Skeletal muscle cell (primary cell): ENCODE data around the gene ZNF415.
"Not testable (repeated sequence)": the region's sequence is repeated elsewhere in the genome, so short reads cannot be mapped to it uniquely, and the experiment has no call there.

Source experiments
- DNase-seq: peaks from one replicate; pipeline ENCODE4 v3.0.0-alpha.2; 2010; ENCODE audit warnings: low read depth
- H3K4me3 ChIP-seq: 2 replicates; pipeline ENCODE4 v1.5.1; 2011; ENCODE audit warnings: low read depth, mild to moderate bottlenecking, control low read depth, low read length, moderate library complexity

The ZNF415 gene

DNA sequence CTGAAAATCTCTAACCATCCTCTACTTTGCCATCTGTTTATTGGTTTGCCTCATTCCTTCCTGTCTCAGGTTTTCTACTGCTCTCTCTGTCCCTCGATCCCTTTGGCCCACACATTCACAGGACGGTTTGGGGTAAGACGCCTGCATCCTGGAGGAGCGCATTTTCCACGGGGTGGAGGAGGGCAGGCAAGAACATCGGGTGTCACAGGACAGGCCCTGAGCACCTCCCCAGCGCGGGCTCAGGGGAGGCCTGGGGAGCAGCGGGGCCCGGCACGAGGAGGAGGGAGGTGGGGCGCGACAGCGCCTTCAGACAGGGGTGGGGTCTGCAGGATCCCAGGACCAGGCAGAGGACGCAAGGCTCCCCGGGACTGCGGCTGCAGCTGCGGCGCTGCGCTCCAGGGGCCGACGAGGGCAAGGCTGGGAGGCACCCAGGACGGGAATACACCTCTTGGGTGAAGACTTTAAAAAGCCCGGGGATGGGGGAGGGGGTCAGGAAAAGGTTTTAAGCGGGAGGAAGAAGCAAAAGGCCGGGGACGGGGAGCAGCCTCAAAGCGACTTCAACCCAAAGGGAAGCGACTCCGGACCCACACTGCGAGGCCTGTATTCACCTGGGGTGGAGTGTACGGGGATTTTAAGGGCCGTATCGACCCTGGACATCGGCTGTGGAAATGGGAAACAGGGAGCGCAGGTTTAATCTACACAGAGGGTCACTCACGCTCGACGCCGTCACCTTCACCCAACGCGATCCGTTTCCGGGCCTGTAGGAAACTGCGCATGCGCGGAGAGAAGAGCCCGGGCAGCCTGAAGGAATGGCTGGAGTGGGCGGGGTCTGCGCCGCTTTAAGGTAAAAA is at the start of gene ZNF415:
Gene ZNF415 (minus strand): TSS at position 770 of the 851 bp plus-strand sequence. CDS start 10,234 bp downstream, outside the sequence.
- H3K4me3 ChIP-seq: peak within 1 kb of the TSS; percentile 78
- peak; percentile 43 for DNase-seq

DNA sequence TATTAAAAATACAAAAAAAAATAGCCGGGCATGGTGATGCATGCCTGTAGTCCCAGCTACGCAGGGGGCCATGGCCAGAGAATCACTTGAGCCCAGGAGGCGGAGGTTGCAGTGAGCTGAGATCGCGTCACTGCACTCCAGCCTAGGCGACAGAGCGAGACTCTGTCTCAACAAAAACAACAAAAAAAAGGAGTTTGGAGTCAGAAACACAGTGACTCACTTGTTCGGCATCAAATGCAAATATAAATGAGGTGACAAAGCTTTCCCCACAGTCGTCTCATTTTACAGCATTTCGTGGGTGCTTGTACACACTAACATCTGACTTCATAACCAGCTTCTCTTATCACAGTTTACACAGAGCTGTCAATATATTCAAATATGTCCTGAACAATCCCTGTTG is 49.5 kb upstream of the ZNF415 start:
- no peak for DNase-seq
- H3K4me3 ChIP-seq: no peak overlapping the region

DNA sequence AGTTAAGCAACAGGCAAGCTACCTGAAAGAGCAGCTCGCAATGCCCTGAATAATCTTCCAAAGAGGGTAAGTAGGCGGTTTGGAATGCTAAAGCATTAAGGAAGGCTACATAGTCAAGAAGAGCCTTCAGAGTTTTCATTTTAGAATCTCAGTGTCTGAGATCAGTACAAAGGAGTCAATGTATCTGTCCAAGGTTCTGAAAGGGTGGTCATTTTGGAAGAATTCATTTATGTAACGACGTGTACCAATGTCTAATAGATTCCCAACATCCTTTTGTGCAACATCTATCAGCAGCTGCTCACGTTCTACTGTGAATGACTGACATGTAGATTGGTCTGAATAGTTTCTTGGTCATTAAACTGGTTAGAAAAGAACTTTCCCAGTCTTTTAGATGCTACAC is 45.3 kb upstream of the ZNF415 start:
- no peak for DNase-seq
- no peak overlapping the region for H3K4me3 ChIP-seq

DNA sequence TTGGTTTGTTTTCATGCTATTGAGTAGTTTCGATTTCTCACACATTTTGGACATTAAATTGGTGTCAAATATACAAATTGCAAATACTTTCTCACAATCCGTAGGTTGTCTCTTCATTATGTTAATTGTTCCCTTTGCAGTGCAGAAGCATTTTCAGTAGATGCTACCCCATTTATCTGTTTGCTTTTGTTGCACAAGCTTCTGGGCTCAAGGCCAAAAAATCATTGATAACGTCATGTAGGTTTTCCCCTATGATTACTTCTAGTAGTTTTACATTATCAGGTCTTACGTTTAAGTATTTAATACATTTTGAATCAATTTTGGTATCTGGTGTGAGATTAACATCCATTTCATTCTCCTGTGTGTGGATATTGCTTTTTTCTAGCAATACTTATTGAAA is 40.2 kb upstream of the ZNF415 start:
- no peak for DNase-seq
- H3K4me3 ChIP-seq: no peak overlapping the region

DNA sequence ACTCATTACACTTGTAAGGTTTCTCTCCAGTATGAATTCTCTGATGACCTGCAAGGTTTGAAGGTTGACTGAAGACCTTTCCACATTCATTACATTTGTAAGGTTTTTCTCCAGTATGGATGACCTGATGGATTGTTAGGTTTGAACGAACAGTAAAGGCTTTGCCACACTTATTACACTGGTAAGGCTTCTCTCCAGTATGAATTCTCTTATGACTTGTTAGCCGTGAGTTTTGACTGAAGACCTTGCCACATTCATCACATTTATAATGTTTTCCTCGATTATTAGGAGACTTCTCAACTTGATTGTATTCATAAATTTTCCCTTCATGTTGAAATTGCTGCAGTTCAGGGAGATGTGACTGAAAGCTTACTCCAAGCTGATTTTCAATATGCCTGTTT is 33.0 kb upstream of the ZNF415 start:
- no peak for DNase-seq
- no peak overlapping the region for H3K4me3 ChIP-seq

DNA sequence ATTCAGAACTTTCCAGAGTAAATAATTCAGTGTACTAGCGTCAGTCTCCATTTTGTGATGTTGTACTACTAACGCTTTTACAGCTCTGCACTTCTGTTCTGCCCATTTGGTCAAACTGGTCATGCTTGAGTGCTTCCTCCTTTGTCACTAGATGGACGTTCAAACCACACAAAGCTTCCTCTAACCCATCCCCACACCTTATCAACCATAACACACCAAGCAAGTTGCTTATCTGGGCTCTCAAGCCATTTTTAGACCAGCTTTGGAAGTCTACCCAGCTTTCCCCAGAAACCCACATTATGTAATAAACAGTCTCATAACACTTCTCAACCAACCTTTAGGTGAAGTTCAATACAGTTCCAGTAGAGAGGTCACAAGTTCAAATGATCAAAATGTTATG is 28.4 kb upstream of the ZNF415 start:
- no peak overlapping the region for H3K4me3 ChIP-seq

DNA sequence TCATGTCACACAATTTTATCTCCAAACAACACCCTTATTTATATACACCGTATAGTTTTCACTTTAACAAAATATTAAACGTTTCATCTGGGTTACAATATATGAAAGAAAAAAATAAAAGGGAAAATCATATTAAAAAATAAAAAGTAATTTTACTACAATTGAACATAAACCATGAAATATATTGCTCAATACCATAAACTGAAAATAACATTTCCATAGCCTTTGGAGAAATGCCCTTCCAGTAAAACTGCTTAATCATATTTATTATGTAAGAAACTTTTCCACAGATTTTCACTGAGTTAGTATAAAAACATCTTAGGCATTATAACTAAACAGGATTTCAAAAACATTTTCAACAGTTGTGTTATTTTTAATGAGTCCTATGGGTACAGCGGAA is 27.6 kb upstream of the ZNF415 start:
- DNase-seq: no peak
- H3K4me3 ChIP-seq: no peak overlapping the region

More for the DNA sequence above, 28.4 kb upstream of the ZNF415 start:
- DNase-seq: no peak

DNA sequence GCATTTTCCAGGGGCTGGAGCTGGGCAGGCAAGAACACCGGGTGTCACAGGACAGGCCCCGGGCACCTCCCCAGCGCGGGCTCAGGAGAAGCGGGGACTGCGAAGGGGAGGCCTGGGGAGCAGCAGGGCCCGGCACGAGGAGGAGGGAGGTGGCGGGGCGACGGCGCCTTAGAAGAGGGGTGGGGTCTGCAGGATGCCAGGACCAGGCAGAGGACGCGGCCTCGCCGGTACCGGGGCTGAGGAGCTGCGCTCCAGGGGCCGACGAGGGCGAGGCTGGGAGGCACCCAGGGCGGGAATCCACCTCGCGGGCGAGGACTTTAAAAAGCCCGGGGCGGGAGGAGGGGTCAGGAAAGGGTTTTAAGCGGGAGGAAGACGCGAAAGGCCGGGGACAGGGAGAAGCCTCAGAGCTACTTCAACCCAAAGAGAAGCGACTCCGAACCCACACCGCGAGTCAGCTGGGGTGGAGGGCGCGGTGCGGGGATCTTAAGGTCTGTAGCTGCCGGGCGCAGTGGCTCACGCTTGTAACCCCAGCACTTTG is 25.5 kb upstream of the ZNF415 start:
- DNase-seq: no peak
- H3K4me3 ChIP-seq: peak overlapping the region; percentile 67

DNA sequence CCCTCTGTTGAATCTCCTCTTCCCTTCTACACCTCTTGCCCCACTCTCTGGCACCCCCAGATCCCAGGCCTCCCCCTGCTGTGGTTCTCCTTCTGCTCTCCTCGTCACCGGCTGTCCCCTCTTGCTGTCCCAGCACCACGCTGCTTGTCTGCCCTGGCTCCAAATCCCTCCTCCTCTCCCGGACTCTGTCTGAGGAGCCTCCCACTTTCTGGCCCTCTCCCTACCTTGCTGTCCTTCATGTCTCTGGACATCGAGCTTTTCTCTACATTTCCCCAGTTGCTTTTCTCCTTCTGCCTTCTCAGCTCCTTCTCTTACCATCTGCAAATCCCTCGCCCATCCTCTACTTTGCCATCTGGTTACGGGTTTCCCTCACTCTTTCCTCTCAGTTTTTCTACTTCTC is 24.9 kb upstream of the ZNF415 start:
- no peak for DNase-seq
- H3K4me3 ChIP-seq: peak overlapping the region; percentile 67

DNA sequence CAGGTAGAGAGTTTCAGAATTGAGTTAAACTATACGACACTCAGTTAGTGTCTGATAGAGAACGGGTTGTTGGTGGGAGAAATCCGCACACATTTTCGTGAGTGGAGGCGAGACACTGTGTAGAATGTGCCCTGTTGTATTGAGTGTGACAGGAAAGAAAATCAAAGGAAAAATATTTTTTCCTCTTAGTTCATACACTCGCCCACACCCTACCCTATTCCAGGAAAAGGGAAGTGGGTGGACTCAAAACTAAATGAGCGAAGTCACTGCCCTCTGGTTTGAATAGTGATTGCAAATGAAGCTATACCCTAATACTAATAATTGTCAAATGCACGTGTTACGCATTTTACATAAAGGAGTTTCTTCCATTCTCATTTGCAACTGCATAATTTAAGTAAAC is 24.1 kb upstream of the ZNF415 start:
- no peak for DNase-seq
- H3K4me3 ChIP-seq: no peak overlapping the region

DNA sequence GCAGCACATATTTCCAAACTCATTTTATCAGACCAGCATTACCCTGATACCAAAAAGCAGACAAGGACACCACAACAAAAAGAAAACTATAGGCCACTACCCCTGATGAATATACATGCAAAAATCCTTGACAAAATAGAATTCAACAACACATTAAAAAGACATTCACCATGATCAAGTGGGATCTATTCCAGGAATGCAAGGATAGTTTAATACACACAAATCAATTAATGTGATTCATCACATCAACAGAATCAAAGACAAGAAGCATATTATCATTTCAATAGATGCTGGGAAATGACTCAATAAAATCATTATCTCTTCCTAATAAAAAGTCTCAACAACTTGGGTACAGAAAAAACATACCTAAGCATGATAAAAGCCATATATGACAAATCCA is 14.9 kb upstream of the ZNF415 start:
- H3K4me3 ChIP-seq: no peak overlapping the region
- no peak for DNase-seq

DNA sequence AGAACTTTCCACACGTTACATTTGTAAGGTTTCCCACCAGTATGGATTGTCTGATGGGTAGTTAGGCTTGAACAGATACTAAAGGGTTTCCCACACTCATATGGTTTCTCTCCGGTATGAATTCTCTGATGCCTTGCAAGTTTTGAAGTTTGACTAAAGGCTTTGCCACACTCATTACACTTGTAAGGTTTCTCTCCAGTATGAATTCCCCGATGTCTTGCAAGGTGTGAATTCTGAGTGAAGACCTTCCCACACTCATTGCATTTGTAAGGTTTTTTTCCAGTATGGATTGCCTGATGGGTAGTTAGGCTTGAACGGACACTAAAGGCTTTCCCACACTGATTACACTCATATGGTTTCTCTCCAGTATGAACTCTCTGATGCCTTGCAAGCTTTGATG is 7.6 kb upstream of the ZNF415 start:
- no peak overlapping the region for H3K4me3 ChIP-seq
- DNase-seq: no peak

DNA sequence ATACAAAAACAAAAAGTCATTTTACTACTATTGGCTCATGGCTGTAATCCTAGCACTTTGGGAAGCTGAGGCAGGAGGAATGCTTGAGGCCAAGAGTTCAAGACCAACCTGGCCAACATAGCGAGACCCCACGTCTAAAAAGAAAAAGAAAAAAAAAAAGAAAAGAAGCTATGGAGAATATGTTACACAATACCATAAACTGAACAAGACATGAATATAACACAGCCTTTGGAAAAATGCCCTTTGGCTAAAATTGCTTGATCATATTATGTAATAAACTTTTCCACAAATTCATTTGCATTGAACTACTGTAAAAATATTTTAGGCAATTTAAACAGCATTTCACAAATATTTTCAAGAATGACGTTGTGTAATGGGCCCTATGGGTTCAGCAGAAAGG is 3.7 kb upstream of the ZNF415 start:
- H3K4me3 ChIP-seq: no peak overlapping the region
- no peak for DNase-seq

DNA sequence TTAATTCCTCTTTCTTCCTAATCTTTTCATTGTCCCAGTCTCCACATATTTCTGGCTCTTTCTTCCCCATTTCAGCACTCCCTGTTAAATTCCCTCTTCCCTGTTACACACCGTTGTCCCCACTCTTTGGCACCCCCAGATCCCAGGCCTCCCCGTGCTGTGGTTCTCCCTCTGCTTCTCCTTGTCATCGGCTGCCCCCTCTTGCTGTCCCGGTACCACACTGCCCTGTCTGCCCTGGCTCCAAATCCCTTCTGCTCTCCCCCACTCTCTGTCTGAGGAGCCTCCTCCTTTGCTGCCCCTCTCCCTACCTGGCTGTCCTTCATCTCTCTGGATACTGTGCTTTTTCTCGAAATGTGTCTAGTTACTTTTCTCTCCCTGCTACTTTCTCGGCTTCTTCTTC is 983 bp downstream of the ZNF415 start:
- H3K4me3 ChIP-seq: peak overlapping the region; percentile 78
- DNase-seq: no peak

DNA sequence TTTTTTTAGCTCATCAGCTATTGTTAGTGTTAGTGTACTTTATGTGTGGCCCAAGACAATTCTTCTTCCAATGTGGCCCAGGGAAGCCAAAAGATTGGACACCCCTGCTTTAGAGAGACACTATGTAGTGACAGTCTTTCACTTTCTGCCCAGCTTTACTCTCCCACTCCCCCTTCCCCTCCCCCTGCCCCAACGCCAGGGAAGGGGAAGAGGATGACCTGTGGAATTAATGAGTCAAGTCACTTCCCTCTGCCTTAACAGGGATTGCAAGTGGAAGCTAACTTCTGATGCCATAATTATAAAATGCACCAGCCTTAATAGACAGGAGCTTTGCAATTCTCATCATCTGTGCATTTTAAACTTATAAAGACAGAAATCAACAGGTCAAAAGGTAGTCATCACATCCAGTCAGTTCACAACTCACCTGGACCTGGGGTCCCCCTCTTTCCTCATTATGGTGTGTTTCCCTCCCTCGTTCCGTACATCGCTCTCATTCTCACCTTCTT is 1.6 kb downstream of the ZNF415 start:
- no peak overlapping the region for H3K4me3 ChIP-seq
- DNase-seq: no peak

DNA sequence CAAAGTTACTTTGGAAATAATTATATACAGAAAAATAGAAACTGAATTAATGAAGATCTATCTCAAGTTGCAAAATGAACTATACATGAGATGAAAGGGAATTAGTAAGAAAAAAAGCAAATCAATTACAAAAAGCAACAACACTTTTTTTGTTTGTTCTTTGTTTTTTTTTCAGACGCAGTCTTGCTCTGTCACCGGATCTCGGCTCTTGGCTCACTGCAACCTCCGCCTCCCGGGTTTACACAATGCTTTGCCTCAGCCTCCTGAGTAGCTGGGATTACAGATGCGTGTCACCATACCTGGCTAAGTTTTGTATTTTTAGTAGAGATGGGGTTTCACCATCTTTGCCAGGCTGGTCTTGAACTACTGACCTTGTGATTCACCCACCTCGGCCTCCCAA is 2.2 kb downstream of the ZNF415 start:
- DNase-seq: no peak

DNA sequence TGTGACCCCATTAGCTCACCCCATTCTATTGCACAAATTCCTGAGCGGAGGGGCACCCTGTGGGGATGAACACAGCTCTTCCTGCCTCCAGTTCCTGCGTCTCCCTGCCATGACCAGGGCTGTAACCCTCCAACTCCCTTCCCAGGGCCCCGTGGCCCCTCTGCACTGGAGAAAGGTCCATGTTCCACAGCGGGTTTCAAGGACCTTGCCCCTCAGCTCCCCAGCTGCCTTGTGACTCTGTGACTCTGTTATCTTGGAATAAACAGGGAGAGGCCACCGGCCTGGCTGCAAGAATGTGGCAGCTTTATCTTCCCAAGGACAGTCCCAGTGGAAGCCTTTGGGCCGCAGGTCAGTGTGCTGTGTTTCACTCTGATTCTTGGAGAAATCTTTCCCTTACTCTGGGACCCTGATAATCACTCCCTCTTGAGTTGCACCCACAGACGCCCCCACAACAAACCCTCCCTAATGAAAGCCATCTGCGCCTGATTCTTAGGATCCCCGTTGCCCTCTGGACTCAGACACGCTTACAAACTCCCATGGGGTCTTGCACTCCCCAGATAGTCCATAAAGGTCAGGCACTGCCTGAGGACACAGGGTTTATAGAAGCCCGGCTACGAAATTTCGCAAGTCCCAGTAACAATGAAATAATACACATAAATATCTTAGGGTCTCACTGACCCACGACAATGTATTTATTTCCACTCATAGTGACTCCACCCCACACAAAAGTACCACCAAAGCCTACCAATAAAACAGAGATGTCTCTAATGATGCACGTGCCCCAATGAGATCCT is 5.8 kb downstream of the ZNF415 start:
- DNase-seq, H3K4me3 ChIP-seq: not testable (repeated sequence)

More for the DNA sequence above, 2.2 kb downstream of the ZNF415 start:
- H3K4me3 ChIP-seq: no peak overlapping the region

DNA sequence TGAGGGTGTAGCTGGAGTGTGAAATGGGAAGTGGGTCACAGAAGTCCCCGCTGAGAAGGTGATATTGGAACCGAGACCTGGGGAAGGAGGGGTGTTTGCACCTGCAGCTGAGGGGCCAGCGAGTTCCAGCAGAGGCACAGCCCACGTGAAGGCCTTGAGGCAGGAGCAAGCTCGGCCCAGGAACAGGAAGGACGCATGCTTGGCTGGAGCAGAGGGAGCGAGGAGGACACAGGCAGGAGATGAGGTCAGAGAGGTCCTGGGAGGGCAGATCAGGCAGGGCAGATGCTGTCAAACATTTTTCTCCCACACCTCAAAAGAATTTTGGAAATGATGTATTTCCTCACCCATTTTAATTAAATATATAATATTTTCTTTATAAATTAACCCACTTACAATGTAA is 9.3 kb downstream of the ZNF415 start:
- no peak overlapping the region for H3K4me3 ChIP-seq
- no peak for DNase-seq

DNA sequence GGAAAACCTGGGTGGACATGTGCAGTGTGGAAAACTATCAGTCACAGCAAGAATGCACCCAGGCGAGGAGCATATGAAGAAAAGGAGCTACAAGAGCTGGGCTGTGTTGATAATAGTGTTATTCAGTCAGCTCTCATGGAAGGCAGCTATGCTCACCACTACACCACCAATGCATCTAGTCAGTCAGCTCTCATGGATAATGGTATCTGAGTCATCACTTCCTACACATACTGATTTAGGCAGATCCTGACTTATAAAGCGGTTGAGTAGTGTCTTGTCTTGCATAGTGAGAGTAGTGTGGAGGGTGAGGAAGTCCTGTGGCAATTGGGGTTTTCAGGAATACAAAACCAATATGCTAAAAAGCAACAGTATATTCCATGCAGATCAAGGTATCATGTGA is 20.4 kb downstream of the ZNF415 start:
- H3K4me3 ChIP-seq: no peak overlapping the region
- no peak for DNase-seq

DNA sequence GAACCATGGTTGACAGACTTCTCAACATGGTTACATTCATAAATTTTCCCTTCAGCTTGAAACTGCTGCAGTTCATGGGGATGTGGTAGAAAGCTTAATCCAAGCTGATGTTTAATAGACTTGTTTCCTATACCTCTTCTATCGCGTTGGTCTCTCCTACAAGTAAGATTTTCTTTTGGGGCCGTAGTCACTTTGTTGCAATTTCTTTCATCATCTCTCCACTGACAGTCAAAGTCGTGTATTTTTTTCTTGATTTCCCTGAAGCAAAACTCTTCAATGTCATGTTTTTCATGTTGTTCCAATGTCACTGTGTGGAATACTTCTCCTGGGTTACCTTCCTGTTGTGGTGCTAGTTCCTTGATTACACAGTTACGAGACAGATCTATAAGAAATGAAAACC is 23.2 kb downstream of the ZNF415 start:
- no peak overlapping the region for H3K4me3 ChIP-seq
- no peak for DNase-seq
